ENCODE results near the gene DOCK11.

- no peak for TF ChIP-seq POLR2A (IDR thresholded peaks at IDR 0.05)
- no peak for TF ChIP-seq CTCF (IDR thresholded peaks at IDR 0.05)
- TF ChIP-seq EP300 (IDR thresholded peaks at IDR 0.05), result no peak
Measured at GRCh38 chrX:118657413-118657812, 161.8 kb downstream of the DOCK11 start.
